CD14-positive monocyte (primary cell): ENCODE data around the gene NDUFS6. TPM values are rescaled to one million over a fixed set of nuclear protein-coding genes. Genes with fewer than 3 reads are reported as not detected.
A peak's percentile ranks its signal among the peaks of the same experiment; 100 is the strongest.

Experiments
- DNase-seq, 3 donors: peaks; one replicate each; pipeline ENCODE4 v3.0.0-alpha.2; 2011 to 2022
- H2AFZ ChIP-seq: 2 replicates; pipeline ENCODE4 v1.6.0; 2012; ENCODE audit warnings: mild to moderate bottlenecking, low read depth, low read length, inconsistent platforms; ENCODE audit not compliant: insufficient read depth, poor library complexity, severe bottlenecking
- H3K27ac ChIP-seq, 2 donors: 1 replicate in 1 of 2; 2 replicates in 1 of 2; pipeline ENCODE4 v1.5.1; 2012 to 2013; ENCODE audit warnings: low read length in 2 of 2, control low read depth in 1 of 2, inconsistent platforms in 1 of 2, low read depth in 1 of 2, mild to moderate bottlenecking in 1 of 2
- H3K27me3 ChIP-seq, 2 donors: one replicate each; pipeline versions ENCODE4 v1.6.0 to v1.6.1; 2011 to 2013; ENCODE audit warnings: low read length in 2 of 2; ENCODE audit not compliant: control insufficient read depth in 2 of 2, insufficient read depth in 2 of 2
- H3K36me3 ChIP-seq, 2 donors: replicated peaks in 1 of 2; 1 replicate in 1 of 2; 2 replicates in 1 of 2; pipeline versions ENCODE4 v1.5.1 to v1.6.1; 2012 to 2013; ENCODE audit warnings: low read length in 2 of 2, control low read depth in 1 of 2, inconsistent platforms in 1 of 2, mild to moderate bottlenecking in 1 of 2; ENCODE audit not compliant: insufficient read depth in 2 of 2, control insufficient read depth in 1 of 2
- H3K4me1 ChIP-seq, 2 donors: 1 replicate in 1 of 2; 2 replicates in 1 of 2; pipeline versions ENCODE4 v1.5.1 to v1.6.1; 2012 to 2013; ENCODE audit warnings: low read length in 2 of 2, control low read depth in 1 of 2, inconsistent platforms in 1 of 2, mild to moderate bottlenecking in 1 of 2, moderate library complexity in 1 of 2; ENCODE audit not compliant: insufficient read depth in 2 of 2, control insufficient read depth in 1 of 2
- H3K4me2 ChIP-seq: replicated peaks from 2 replicates; pipeline ENCODE3; 2012; ENCODE audit warnings: low read length, moderate library complexity, mild to moderate bottlenecking; ENCODE audit not compliant: poor library complexity, severe bottlenecking; ENCODE audit errors: extremely low read depth
- H3K4me3 ChIP-seq, 3 experiments: fragments of 200-600 bp in 1 of 3; sonication (generic) in 1 of 3; replicated peaks in 1 of 3; 1 replicate in 2 of 3; 2 replicates in 1 of 3; pipeline ENCODE4 v1.5.1; 2011 to 2013; ENCODE audit warnings: low read length in 3 of 3, mild to moderate bottlenecking in 3 of 3, control low read depth in 2 of 3, low read depth in 2 of 3, inconsistent platforms in 1 of 3, moderate library complexity in 1 of 3
- H3K79me2 ChIP-seq: 2 replicates; pipeline ENCODE4 v1.6.0; 2012; ENCODE audit warnings: mild to moderate bottlenecking, control low read depth, inconsistent platforms, low read length, moderate library complexity; ENCODE audit not compliant: insufficient read depth
- H3K9ac ChIP-seq: 2 replicates; pipeline ENCODE4 v1.6.0; 2017; ENCODE audit warnings: low read length, mild to moderate bottlenecking; ENCODE audit not compliant: insufficient read depth, poor library complexity, severe bottlenecking
- H3K9me3 ChIP-seq, 2 donors: replicated peaks in 1 of 2; 1 replicate in 1 of 2; 2 replicates in 1 of 2; pipeline versions ENCODE4 v1.5.1 to v1.6.1; 2012 to 2013; ENCODE audit warnings: low read length in 2 of 2, control low read depth in 1 of 2; ENCODE audit not compliant: control insufficient read depth in 1 of 2, insufficient read depth in 1 of 2
- H4K20me1 ChIP-seq: 2 replicates; pipeline ENCODE4 v1.6.0; 2012; ENCODE audit warnings: mild to moderate bottlenecking, low read length, control low read depth, moderate library complexity; ENCODE audit not compliant: insufficient read depth
- H3K27ac Mint-ChIP-seq, 7 donors: one replicate each; pipeline ENCODE4 v1.8.0; 2020; ENCODE audit warnings: mild to moderate bottlenecking in 7 of 7, mixed read lengths in 7 of 7, moderate library complexity in 6 of 7, inconsistent platforms in 2 of 7
- H3K27me3 Mint-ChIP-seq, 3 donors: one replicate each; pipeline ENCODE4 v1.8.0; 2021 to 2022; ENCODE audit warnings: low read depth in 3 of 3, mild to moderate bottlenecking in 3 of 3, mixed read lengths in 3 of 3, moderate library complexity in 3 of 3, inconsistent platforms in 1 of 3
- H3K36me3 Mint-ChIP-seq, 2 donors: one replicate each; pipeline ENCODE4 v1.8.0; 2020; ENCODE audit warnings: mixed read lengths in 2 of 2, inconsistent platforms in 1 of 2, mild to moderate bottlenecking in 1 of 2
- H3K4me1 Mint-ChIP-seq: one replicate; pipeline ENCODE4 v1.8.0; 2020; ENCODE audit warnings: mild to moderate bottlenecking, mixed read lengths
- H3K4me3 Mint-ChIP-seq, 2 donors: one replicate each; pipeline ENCODE4 v1.8.0; 2020; ENCODE audit warnings: mild to moderate bottlenecking in 2 of 2, mixed read lengths in 2 of 2, moderate library complexity in 1 of 2
- H3K9me3 Mint-ChIP-seq, 7 donors: one replicate each; pipeline ENCODE4 v1.8.0; 2020 to 2022; ENCODE audit warnings: mixed read lengths in 7 of 7, mild to moderate bottlenecking in 6 of 7, moderate library complexity in 6 of 7, inconsistent platforms in 2 of 7
- CTCF ChIP-seq: fragments of 200-600 bp; IDR thresholded peaks from one replicate; pipeline ENCODE4 v1.8.0; 2022; ENCODE audit warnings: antibody characterized with exemption, mild to moderate bottlenecking
- WGBS: methylation state at CpG from one replicate; pipeline ENCODE4 v1.1.5; 2013; ENCODE audit warnings: missing lambda C conversion rate; ENCODE audit not compliant: insufficient coverage; 5-methylcytosine and 5-hydroxymethylcytosine counted together
- intact Hi-C, 2 donors: fragments of 100-400 bp; cut with micrococcal nuclease; formaldehyde crosslinking; loops; one replicate each; pipeline versions ENCODE4 v1.15.0 to v1.15.1; 2023
- polyA plus RNA-seq, 3 donors: library from polyadenylated mRNA; depleted of rRNA in 1 of 3; unstranded in 2 of 3; stranded (reverse) in 1 of 3; fragments of 300-500 nt in 2 of 3; fragments of >200 nt in 1 of 3; fragmentation: Illumina TruSeq in 2 of 3; gene quantifications; 1 replicate in 2 of 3; 2 replicates in 1 of 3; pipeline ENCODE4 v1.2.3, GENCODE V29; 2012 to 2021

Gene NDUFS6
- polyA plus RNA-seq, 3 donors: 20.5 to 62.3 (median 62.2) TPM

GRCh38 chr5:1792842-1793266 lies 8.4 kb upstream of the NDUFS6 start:
- DNase-seq: no peak
- H3K27ac Mint-ChIP-seq: peak overlapping the region in 1 of 7 donors; percentile 37
- Histone ChIP-seq H3K27ac (no peak overlapping the region), H3K79me2 (peaks cover 1% of the 10 kb centered on the region), H3K9me3 (no peaks in the 10 kb centered on the region), H3K9ac (no peak overlapping the region), H3K27me3 (no peaks in the 10 kb centered on the region), H3K4me1 (peaks cover 0 to 5% of the 10 kb centered on the region in 2 donors), H2AFZ (no peak overlapping the region), H3K36me3 (peaks cover 10 to 19% of the 10 kb centered on the region in 2 donors), H3K4me2 (no peak overlapping the region), H4K20me1 (no peaks in the 10 kb centered on the region), H3K4me3 (no peak overlapping the region)
- H3K4me1 Mint-ChIP-seq: peaks cover 15% of the 10 kb centered on the region
- no peak overlapping the region for H3K4me3 Mint-ChIP-seq
- H3K9me3 Mint-ChIP-seq: peaks cover 0 to 2% (median 0%) of the 10 kb centered on the region in 7 donors
- H3K27me3 Mint-ChIP-seq: peaks cover 5 to 6% (median 5%) of the 10 kb centered on the region in 3 donors
- TF ChIP-seq CTCF: no peak
- 33% methylated on average over 3 of the region's 8 CpGs for WGBS
- H3K36me3 Mint-ChIP-seq: peaks cover 15 to 16% of the 10 kb centered on the region in 2 donors
- intact Hi-C loops: loop anchor here (10.0 kb wide), 3 partner anchors 438 to 1178 kb away; partner anchors contain the start of genes CEP72 (in 1 of the 2) and CLPTM1L (in 1 of the 2)

- H3K4me3 Mint-ChIP-seq: no peak overlapping the region
- H3K79me2 ChIP-seq: peaks cover 4% of the 10 kb centered on the region
- 81% methylated on average over 6 of the region's 10 CpGs for WGBS
- no peaks in the 10 kb centered on the region for H3K9me3 ChIP-seq
- no peak overlapping the region for H3K27ac ChIP-seq
- H3K4me1 Mint-ChIP-seq: peaks cover 18% of the 10 kb centered on the region
- no peak overlapping the region for H3K9ac ChIP-seq
- H3K4me1 ChIP-seq: peaks cover 0 to 5% of the 10 kb centered on the region in 2 donors
- H3K36me3 ChIP-seq: peaks cover 12 to 23% of the 10 kb centered on the region in 2 donors
- no peak overlapping the region for H3K4me3 ChIP-seq
- H2AFZ ChIP-seq: no peak overlapping the region
- no peak overlapping the region for H3K4me2 ChIP-seq
- H4K20me1 ChIP-seq: no peaks in the 10 kb centered on the region
- no peak for DNase-seq
- H3K27me3 ChIP-seq: no peaks in the 10 kb centered on the region
- H3K9me3 Mint-ChIP-seq: peaks cover 0 to 2% (median 0%) of the 10 kb centered on the region in 7 donors
- no peak for TF ChIP-seq CTCF
- peaks cover 20 to 21% of the 10 kb centered on the region in 2 donors for H3K36me3 Mint-ChIP-seq
- H3K27me3 Mint-ChIP-seq: peaks cover 5% of the 10 kb centered on the region in 3 donors
- peak overlapping the region in 1 of 7 donors; percentile 74 for H3K27ac Mint-ChIP-seq
- intact Hi-C loops: loop anchor here (10.0 kb wide), 3 partner anchors 439 to 1179 kb away; partner anchors contain the start of genes CEP72 (in 1 of the 2) and CLPTM1L (in 1 of the 2)
These were observed 7.9 kb upstream of the NDUFS6 start for GRCh38 chr5:1793301-1793740.
